Endometrium (tissue), 2 donors: ENCODE measurements around the gene MFSD1.
"Not testable (repeated sequence)": the region's sequence is repeated elsewhere in the genome, so short reads cannot be mapped to it uniquely, and the experiment has no call there.

ENCODE experiments used
- FAIRE-seq: peaks from 2 replicates; lab custom pipeline; 2012; peaks lifted over from hg19 to GRCh38; lab: Jason Lieb, UNC
- donor health status: control.
- donor health status: control.

MFSD1 gene

DNA sequence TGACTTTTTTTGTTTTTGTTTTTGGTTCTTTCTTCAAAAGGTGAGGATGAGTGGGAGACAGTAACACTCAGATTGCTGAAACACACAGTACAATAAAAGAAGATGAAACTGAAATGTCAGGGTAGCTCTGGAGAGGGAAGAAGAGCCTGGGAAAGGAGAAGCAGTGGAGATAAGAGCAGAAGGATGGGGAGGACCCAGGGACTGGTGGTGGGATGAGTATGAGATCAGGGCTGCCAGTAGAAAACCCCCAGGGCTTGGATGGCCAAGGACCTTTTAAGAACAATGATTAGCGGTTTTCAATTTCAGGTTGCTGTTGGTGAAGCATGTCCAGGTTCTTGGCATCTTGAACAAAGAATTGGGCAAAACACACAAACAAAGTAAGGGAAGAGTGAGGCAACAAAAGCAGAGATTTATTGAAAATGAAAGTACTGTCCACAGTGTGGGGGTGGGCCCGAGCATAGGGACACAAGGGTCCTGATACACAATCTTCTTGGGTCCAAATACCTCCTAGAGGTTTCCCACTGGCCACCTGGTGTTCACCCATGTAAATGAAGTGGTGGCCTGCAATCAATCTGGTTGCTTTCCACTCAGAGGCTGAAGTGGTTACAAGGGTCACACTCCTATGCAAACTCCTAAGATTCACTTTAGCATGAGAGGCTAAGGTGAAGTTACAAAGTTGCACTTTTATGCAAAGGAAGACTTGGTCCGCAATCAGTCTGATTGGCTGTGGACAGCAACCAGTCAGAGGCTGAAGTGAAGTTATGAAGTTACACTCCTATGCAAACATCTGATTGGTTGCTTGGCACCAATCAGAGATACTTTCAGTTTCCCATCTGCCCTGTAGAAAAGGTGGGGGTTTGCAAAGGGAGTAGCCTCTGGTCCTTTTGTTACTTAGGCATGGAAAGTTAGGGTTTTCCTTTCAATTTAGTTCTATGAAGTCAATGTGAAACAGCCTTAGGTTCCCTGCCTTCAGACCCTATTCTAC, 26.1 kb upstream of the MFSD1 start:
- FAIRE-seq, result no peak

DNA sequence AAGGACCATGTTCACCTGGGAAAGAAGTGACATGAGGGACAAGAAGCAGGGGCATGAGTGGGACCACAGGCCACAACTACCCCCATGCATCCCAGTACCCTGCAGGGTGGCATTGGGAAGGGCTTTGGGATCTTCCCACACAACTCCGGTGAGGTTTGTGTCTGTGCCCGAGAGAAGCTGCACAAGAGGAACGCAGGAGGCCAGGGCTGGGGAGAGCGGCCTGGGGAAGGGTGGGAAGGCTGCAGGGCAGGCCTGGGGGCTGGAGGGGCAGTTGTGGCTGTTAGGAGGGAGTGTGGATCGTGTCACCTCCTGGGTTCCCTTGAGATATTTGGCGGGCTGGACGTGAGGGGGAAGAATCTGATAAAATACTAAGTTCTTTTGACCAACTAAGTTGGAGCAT, 25.3 kb upstream of the MFSD1 start:
- no peak for FAIRE-seq

DNA sequence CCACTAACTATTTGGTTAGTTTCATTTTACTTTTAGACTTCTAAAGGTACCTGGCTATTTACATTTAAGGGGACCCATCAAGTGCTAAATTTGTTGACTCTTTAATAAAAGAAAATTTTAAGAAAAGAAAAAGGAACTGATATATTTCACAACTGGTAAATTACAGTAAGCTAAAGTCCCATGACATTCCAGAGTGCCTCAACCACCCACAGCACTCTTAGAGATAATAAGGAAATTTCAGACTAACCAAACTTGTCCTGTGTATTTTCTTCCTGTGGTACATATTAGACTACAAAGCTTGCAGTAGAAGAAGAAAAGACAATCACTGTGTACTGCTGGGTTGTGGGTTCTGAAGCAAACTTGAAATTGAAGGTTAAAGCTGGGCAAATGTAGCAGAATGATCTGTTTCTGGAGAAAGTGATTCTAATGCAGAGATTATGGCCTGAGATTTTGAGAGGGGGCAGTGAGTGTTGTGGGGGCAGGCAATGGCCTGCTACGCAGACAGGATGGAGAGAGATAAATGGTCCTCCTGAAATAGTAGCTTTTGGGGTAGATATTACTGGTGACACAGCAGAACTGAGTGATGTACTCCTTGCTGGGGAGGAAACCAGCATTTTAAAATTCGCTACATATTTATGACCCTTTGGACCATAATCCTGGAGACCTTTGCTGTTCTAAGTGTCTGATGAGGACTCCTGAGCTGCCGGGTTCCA, 24.5 kb upstream of the MFSD1 start:
- FAIRE-seq, result no peak

DNA sequence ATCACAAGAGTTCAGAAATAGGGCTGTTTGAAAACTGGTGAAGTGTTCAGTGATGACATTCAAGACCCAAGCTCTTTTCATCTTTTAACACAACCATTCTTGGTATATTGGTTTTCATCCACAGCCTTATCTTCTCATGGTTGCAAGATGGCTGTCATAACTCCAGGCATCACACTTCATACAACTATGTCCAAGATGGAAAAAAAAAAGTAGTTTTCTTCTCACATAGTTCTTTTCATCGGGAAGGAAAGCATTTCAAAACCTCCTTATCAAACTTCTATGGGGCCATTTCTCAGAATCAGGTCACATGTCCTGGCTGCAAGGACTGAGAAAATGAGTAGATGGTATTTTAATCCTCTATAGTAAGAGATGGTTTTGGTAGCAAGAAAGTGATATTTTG, 21.1 kb upstream of the MFSD1 start:
- no peak for FAIRE-seq

DNA sequence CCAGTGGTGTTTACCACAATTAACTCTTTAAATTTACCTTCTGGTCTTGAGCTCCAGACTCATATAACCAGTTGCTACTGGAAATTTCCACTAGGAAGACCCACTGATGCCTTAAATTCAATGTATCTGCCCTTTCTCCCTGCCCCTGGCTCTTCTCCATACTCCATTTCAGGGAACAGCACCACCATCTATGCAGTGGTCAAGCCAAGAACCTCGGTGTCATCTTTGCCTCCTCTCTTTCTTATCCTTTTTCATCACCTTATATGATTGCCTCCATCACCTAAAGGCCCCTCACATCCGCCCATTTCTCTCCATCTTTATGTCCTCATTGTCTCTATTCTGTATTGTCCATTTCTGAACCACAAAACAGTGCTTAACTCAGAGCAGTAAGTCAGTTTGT, 20.7 kb upstream of the MFSD1 start:
- FAIRE-seq, result no peak

DNA sequence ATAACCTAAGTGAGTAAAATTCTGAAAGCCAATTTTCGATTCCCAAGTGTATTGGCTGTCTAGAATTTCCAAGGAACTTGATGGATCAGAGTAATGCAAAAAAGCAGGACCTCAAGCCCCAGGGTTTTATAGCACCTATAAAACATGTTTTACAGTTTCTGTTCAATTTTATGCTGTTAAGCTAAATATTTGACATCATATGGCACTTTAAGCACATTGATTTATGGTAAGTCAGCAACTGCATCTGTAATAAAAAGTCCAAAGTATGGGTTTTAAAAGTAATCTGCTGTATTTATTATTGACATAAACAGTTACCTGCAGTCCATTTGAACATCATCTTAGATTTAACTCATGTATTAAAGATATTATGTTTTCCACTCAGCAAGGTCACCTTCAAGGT, 20.0 kb upstream of the MFSD1 start:
- FAIRE-seq, result peak; percentile 55

DNA sequence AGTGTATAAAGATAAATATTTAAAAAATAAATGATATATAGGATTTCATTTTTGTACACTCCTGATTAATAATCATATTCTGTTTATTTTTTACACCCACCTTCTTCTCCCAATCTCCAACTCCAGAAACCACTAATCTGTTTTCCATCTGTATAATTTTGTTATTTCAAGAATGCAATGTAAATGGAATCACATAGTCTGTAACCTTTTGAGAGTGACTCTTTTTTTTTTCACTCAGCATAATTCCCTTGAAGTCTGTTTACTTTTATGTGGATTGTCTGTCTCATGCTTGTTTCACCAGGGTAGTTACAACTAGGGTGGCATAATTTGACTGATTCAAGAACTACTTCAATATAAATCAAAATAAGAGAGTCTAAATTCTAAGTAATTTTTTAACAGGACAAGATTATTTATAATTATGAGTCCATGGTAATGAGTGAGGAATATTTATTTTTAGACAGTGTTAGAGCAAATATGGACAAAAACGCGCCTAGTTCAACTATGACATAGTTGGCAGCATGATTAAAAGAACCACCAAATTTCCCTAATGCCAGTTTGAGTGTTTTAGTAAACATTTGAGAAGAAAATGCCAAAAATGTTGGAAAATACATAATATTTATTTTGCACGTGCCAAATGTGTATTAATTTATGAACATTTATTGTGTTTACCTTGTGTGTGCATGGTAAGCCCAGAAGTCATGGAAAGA, 19.4 kb upstream of the MFSD1 start:
- peak; percentile 74 for FAIRE-seq

DNA sequence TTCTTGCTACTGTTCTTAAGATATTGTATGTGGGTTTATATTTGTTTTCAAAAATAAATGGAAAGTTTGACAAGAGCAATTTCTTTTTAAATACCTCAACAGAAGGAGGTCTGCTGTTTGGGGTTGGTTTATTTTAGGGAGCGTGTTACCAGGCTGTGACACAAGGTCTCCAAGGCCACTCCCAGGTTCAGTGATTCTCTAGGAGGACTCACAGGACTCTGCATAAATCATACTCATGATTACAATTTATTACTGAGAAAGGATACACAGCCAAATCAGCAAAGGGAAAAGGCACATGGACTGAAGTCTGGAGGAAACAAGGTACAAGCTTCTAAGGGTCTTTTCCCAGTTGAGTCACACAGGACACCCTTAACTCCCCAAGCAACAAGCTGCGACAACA, 18.8 kb upstream of the MFSD1 start:
- no peak for FAIRE-seq

DNA sequence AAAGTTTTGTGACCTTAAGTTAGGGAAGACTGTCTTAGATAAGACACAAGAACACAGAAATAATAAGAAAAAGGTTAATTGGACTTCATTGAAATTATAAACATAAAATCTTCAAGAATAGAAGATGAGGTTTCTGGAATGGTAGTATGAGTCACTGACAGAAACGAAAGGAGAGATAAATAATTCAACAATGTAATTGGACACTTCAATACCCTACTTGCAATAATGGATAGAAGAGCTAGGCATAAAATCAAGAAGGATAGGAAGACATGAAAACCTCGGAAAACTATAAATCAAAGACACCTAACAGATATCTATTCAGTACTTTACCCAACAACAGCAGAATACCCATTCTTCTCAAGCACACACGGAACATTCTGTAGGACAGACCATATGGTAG, 15.9 kb upstream of the MFSD1 start:
- FAIRE-seq, result no peak

DNA sequence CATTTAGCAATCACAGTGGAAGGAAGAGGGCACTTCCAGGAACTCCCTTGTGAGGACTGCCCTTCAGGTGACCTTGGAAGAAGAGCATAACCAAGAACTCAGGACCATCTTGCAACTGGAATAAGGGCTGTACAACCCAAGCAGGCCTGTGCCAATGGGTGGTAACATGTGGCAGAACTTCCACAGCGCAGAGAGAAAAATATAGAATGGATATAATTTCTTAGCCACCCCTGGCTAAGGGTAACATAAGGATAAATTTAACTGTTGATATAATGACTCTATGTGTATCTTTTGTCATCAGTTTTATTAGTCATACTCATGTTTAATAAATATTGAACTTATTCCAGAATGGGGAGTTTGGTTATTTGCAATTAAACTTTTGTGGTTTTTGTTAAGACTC, 13.4 kb upstream of the MFSD1 start:
- no peak for FAIRE-seq

DNA sequence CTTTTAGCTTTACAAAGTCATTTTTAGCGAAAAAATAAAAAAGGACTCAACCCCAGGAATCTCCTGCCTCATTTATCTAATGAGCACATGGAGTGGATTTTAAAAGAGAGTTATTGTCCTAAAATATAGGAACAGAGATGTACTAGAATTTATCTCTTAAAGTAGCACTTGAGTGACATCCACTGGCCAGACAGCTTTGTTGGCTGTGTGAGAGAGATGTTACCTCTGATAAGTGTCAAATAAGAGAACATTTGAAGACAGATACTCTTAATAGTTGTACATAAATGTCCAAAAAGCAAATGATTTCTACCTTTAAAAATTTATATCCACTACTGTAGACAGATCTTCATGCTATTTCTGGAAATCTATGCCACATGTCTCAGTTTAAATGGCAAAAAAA, 12.3 kb upstream of the MFSD1 start:
- peak; percentile 48 for FAIRE-seq

DNA sequence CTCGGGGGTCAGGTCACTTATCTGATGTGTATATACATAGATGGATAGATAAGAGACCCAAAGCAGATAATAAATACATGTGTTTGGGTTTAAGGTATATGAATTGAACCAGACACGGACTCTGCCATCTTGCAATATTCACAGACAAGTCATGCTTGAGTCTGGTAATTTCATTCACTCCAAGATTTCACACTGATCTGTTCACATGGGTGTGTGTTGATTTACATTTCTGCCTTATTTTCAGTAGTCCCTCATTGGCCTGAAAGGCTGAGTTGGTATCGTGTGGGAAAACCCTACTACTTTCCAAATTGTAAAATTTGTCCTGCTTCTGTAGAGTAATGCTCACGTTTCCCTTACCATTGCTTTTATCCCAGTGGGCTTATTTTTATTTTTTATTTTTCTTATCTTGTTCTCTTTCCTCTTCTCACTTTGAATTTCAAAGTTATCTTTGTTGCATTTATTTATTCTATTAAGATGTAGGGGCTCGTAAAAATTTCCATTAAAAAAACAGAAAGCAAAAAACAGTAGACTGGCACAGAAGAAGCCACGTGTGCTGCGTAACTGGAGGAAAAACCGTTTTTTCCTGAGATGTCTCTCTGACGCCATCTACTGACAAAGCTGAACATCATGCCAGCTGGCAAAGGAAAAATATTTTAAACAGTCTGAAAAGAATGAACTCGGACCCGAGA, 10.8 kb upstream of the MFSD1 start:
- FAIRE-seq, result peak; percentile 93

DNA sequence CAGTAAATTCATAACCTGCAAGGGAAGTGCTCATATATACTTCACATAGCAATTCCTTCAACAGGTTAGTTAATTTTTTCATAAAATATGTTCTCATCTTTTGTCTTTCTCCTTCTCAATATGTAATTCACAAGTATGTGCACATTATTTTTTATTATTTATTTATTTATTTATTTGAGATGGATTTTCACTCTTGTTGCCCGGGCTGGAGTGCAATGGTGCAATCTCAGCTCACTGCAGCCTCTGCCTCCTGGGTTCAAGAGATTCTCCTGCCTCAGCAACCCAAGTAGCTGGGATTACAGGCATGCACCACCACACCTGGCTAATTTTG, 10.3 kb upstream of the MFSD1 start:
- not testable (repeated sequence) for FAIRE-seq

DNA sequence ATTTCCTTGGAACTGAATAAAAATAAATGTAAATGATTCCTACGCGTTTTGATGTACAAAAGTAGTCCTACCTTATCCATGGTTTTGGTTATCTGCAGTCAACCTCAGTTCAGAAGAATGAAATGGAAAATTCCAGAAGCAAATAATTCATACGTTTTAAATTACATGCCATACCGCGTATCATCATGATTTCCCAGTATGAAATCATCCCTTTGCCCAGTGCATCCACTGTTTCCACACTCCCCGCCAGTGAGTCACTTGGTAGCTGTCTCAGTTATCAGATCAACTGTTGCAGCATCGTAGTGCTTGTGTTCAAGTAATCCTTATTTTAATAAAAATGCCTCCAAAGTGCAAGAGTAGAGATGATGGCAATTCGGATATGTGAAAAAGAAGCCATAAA, 9.1 kb upstream of the MFSD1 start:
- FAIRE-seq, result no peak

DNA sequence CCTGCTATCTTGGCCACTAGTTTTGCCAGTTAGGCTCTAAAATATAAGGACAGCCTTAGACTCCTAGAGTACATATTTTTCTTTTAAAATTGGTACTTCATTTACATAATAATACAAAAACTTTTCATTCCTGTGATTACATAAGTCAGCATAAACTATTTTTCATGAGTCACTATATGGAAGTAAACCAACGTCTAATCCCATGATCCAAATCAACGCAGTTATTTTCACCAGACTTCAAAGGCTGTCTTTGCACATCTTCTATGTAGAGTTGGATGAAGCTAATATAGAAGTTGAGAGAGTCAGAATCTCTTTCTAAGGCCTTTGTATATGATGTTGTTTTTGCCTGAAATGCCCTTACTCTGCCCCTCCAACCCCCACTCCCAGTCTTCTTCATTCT, 7.6 kb upstream of the MFSD1 start:
- no peak for FAIRE-seq

DNA sequence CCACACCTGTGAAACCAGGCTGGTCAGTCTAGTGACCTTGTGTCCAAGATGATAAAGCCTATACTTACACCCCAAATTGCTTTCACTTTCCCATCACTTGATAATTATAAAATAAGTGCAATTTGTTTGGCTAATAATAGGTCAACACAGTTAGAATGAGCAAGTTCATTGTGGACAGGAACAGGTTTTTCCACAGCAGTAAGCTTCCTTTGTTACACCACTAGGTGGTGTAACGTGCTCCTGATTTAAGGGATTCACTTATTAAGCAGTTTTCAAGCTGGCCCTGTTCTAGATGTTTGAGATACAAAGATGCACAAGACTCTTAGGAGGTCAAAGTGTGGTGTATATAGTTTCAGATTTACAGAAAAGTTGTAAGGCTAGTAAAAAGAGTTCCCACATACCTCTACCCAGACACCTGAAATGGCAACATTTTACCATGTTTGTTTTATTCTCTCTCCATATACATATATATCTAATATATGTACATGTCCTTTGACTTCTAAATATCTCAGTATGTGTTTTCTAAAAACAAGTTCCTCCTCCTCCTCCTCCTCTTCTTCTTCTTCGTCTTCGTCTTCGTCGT, 6.8 kb upstream of the MFSD1 start:
- FAIRE-seq, result no peak

DNA sequence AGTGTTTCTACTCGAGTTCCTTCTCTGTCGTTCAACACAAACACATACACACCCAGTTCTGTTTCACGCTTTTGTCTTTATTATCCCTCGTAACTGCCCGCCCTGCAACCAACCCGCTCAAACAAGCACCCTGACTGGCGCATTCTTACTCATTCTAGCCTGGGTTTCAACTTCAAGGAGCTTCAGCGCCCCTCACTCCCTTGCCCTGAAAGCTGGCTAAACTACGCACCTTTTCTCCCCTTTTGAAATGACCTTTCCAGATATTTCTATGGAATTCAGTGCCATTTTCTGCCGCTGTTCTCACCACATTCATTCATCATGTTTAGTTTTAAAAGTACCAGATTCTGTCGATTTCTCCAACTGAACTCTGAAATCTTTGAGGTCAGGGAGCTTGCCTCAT, 653 bp upstream of the MFSD1 start:
- FAIRE-seq, result no peak

DNA sequence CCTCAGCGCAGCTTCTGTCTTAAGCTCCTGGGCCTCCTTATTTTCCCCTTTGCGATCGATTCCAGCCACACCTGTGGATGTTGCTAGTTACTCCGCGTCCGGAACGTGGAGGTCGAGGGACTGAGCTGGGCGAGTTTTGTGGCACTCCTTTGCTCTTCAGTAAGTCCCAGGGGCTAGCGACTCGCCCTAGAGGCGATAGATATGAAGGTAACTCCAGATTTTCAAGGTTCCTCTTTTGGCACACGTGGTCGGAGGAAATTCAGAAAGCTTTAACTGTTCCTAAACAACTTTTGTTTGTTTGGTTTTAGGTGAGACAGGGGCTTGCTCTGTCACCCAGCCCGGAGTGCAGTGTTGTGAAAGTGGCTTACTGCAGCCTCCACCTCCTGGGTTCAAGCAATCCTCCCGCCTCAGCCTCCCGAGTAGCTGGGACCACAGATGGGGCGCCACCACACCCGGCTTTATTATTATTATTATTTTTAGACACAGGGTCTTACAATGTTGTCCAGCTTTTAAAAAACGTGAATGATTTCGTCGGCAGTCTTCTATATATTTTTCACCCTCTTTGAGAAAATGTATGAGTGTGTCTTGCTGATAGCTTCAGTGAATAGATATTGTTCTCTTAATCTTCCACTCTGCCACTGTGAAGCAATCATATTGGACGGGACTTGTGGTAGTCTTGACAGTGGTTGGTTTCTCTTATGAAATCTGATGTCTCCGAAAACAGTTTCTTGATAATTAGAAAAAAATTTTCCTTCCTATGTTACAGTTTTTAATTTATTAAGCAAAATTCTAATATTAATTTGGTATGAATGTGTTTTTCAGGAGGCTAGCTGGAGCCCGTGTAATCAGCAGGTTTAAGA, 785 bp downstream of the MFSD1 start:
- no peak for FAIRE-seq

DNA sequence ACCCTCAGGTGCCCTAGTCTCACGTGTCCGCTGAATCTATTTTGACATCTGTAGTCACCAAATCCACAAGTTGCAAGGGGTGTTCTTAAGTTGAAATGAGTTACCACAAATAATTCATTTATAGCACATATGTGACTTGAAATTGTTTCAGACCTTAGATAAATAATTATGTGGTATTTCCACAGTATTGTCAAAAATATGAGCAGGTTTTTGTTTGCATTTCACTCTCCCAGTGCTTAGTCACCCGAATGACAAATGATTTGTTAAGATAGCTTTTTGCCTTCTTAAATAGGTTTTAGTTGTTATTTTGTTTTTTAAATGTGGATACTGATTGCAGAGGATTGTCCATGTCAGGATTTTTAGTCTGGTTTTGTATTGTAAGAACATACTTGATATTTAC, 2.6 kb downstream of the MFSD1 start:
- FAIRE-seq, result no peak

DNA sequence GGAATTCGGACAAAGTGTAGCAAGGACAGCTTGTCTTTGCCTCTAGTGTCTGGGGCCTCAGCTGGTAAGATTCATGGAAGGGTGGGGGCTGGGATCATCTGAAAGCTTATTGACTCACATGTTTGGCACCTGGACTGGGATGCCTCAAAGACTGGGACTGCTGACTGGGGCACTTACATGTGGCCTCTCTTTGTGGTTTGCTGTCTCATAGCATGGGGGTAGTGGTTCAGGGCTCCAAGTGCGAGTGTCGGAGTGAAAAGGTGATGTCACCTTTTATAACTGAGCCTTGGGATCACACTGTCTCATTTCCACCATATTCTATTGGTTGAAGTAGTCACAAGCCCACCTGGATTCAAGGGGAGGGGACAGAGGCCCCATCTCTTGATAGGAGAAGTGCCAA, 6.8 kb downstream of the MFSD1 start:
- no peak for FAIRE-seq

DNA sequence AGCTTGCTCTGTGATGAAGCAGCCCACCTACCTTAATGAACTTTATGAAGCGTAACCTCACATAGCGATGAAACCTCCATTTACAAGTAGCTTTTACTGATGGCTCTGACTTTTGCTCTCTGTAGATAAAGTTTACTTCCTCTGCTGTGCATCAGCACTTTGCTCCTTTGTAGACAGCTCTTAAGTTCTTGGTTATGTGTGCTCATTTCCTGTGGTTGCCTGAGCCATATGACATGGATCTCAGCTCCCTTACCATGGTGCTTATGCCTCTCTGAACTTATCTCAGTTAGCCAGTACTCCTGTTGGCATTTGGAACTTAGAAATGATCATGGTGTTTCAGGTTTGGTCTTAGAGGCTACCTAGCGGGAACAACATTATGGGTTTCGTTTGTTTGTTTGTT, 7.8 kb downstream of the MFSD1 start:
- no peak for FAIRE-seq
